Glomerular visceral epithelial cell (primary cell): ENCODE data around the gene BPIFB1.

Experiments
- DNase-seq: peaks from one replicate; pipeline ENCODE4 v3.0.0-alpha.2; 2016; ENCODE audit errors: extremely low spot score

BPIFB1 gene, protein sequence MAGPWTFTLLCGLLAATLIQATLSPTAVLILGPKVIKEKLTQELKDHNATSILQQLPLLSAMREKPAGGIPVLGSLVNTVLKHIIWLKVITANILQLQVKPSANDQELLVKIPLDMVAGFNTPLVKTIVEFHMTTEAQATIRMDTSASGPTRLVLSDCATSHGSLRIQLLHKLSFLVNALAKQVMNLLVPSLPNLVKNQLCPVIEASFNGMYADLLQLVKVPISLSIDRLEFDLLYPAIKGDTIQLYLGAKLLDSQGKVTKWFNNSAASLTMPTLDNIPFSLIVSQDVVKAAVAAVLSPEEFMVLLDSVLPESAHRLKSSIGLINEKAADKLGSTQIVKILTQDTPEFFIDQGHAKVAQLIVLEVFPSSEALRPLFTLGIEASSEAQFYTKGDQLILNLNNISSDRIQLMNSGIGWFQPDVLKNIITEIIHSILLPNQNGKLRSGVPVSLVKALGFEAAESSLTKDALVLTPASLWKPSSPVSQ

DNA sequence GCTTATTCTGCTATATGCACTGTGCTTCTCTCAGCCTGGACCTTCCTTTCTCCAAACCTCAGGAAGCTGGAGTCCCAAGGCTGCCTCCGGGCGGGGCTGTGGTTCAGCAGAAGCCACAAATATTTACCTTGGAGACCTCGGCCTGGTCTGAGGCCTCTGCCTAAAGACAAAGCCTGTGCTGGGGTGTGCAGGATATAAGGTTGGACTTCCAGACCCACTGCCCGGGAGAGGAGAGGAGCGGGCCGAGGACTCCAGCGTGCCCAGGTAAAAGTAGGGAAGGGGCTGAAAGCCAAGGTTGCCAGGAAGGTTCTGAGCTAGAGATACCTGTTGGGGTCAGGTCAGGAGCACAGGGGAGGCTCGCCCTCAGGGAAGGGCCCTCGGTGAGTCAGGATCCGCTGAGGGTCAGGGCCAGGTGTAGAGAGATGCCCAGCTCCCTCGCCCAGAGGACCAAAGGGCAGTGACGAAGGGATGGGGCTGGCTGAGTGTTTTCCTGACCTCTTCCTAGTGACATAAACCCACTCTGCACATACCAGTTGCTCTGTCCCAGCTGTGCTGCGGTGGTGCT is at the start of gene BPIFB1:
Gene BPIFB1, plus strand, starts transcription at position 224 of the 565 bp plus-strand sequence. CDS start 2,860 bp downstream, outside the sequence.
- peak; percentile 23 for DNase-seq

DNA sequence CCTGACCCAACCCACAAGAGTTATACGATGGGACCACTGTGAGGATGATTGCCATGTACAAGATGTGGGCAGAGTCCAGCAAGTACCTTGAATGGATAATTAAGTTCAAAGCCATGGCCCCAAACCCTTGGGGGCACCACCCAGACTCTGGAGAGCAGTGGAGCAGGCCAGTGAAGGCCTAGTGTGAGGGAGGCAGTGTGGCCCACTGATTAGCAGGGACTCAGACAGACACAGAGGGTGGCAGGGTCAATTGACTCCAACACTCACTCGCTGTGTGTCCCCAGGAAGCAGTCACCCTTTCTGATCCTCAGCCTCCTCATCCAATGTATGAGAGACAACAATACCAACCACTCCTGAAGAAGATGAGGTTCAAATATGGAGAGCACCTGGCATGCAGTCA is 49.0 kb upstream of the BPIFB1 start:
- DNase-seq = no peak

DNA sequence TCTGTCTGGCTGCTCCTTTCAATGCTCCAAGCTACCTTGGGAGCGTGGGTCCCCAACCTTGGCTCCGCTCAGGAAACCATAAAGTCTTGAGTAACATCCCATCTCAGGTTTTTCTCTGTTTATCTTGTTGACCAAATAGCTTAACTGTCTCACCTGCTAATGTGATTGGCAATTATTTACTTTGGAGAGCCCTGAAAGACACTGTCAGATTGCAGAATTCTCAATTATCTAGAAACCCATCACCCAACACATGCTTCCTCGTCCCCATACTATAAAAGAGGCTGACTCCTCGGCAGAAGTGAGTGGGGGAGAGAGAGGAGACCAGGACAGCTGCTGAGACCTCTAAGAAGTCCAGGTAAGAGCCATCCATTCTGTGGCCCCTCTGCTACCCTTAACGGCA is 47.3 kb upstream of the BPIFB1 start, which contains the start of gene BPIFA1:
Gene BPIFA1, plus strand, starts transcription at position 301 of the 400 bp plus-strand sequence. CDS start 1,716 bp downstream, outside the sequence.
- no peak for DNase-seq

DNA sequence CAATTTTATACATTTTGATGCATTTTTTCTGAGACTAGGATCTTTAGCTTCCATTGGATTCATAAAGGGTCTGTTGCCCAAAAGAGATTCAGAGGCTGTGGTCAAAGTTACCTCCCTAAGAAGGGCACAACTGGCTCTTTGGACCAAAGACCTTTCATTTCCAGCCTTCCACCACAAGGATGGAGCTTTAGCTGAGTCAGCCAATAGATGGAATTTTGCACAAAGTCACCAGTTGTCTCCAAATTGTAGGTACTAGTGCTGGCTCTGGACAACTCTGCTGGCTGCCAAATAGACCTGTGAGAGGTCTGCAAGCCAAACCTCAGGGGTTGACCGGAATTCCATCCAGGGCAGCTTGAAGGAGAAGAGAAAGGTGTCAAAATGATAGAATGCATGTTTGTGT is 46.7 kb upstream of the BPIFB1 start:
- no peak for DNase-seq

DNA sequence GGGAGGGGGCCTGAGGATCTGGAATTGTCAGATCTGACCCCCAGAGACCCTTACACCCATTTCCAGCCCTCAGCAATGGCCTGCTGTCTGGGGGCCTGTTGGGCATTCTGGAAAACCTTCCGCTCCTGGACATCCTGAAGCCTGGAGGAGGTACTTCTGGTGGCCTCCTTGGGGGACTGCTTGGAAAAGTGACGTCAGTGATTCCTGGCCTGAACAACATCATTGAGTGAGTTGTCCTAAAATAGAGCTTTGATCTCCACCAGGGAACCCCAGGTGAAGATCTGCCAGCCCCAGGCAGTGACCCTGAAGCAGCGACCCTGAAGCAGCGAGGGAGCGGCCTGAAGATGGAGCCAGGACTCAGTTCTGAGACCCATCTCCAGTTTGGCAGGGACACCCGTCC is 45.0 kb upstream of the BPIFB1 start:
- no peak for DNase-seq

DNA sequence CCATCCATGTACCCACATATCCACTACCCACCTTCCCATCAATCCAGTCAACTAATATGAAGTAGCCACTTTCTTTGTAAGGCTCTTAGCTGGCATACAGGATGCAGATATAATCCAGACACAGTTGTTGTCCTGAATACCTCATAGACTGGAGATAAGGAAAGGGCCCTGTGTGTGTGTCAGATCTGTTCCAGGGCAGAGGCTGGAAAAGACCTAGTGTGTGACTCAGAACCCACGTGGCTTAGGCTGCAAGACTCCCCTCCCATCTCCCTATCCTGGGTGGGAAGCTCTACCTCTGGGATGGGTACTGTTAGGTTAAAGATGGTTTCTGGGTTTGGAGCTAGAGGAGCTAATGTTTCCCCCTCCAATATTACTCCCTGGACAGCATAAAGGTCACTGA is 43.6 kb upstream of the BPIFB1 start:
- no peak for DNase-seq

DNA sequence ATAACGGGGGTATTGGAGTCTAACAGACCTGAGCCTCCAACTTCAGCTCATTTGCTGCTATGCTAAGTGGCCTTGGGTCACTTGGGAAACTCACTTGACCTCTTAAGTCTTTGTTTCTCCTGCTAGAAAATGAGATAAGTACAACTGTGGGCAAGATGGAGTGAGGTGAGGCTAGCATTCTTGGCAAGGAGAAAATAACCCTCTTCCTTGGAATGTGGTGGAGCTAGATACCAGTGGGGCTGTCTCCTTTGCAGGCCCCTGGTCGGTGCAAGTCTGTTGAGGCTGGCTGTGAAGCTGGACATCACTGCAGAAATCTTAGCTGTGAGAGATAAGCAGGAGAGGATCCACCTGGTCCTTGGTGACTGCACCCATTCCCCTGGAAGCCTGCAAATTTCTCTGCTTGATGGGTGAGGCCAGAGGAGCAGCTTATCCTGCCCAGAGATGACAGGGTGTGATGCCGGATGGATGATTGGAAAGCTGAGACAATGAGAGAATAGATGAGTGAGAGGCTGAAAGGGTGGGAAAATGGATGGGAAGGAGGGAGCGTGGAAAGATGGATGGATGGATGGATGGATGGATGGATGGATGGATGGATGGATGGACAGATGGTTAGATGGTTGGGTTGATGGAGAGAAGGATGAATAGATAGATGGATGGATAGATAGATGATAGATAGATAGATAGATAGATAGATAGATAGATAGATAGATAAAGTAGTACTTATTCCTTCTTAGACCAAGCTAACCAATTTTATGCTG is 42.9 kb upstream of the BPIFB1 start:
- no peak for DNase-seq

DNA sequence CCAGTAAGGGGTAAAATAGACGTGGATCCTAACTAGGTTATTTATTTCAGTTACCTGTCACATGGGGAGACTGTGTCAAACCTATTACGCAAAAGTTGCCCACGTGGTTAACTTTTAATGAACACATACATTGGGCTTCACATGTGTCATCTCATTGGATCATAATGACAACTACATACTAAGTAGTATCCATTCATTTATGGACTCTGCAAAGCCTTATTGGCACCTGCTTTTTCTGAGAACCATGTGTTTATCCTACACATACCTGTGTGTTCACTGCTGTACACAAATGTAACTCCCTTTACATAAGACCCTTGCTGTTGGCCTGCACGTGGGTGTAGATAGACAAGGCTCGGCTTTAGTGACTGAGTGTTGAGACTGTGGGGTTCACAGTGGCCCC is 42.1 kb upstream of the BPIFB1 start:
- DNase-seq = no peak

DNA sequence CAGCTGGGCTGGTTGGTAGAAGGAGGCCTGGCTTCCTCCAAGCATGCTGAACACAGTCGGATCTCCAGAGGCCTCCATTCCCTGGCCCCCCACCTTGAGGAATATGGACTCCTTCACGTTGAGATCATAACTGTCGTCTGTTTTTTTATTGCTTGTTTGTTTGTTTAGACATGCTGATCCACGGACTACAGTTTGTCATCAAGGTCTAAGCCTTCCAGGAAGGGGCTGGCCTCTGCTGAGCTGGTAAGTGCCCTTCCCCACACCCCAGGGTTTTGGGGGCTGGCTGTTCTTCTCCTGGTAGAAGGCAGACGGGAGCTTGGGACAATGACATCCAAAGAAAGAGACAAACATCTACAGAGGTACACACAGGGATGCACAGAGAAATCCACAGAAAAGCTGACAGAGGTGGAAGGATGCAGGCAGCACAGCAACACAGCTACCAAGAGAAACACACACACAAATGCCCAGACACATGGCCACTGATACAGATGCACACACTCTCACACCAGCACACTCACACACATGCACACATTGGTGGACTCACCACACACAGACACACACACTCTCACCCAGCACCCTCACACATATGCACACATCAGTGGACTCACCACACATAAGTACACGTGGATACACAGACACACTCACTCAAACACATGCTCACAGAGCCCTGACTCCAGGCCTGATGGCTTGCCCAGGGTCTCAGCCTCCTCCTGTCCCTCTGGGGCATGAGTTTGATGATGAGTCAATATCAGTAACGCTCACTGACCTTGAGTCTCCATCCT is 40.5 kb upstream of the BPIFB1 start:
- no peak for DNase-seq

DNA sequence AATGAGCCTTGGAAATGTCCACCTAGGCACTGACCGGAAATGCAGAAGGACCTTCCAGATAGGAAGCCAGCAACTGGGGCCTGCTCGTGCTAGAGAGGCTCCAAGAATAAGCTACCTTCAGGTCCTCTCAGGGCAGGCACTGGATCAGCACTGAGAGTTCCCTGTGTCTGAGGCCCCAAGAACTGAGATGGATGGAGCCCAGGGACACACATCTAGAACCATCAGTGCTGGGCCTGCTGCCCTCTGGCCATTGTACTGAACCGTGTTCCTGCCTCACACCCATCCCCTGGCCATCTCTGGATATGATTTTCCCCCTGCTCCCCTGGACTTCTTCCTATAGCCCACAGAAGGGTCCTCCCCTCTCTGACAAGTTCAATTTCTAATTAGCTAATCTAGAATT is 36.9 kb upstream of the BPIFB1 start:
- DNase-seq = no peak

DNA sequence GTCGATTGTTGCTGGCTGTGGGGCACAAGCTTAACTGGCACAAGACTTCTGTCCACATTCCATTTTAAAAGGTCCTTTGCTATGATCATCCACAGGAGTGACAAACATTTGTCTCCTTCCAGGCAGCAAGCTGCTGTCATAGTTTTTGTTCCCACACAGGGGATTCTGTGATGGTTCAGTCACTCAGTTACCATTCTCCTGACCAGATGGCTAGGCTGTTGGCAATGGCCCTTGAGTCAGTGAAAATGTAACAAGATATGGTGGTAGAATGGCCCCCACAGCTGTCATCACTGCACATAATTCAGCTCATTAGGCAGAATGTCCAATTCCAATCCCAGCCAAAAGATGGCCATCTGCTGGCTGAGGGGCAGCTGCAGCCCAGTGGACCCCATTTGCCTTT is 33.6 kb upstream of the BPIFB1 start:
- no peak for DNase-seq

DNA sequence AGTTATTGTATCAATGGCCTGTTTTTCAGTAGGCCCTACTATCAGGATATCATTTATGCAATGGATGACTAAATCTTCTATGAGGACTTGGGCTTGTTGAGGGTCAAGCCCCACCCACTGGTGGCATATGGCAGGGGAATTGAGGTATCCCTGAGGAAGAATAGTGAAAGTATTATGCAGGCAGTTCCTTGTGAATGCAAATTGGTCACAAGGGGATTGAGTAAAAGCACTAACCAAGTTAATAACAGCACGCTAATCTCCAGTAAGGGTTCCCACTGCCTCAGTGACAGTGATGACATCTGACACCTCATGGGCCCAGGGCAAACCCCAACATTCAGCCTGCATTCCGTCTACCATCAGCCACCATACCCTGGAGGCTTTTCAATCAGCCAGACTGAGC is 32.3 kb upstream of the BPIFB1 start:
- no peak for DNase-seq

DNA sequence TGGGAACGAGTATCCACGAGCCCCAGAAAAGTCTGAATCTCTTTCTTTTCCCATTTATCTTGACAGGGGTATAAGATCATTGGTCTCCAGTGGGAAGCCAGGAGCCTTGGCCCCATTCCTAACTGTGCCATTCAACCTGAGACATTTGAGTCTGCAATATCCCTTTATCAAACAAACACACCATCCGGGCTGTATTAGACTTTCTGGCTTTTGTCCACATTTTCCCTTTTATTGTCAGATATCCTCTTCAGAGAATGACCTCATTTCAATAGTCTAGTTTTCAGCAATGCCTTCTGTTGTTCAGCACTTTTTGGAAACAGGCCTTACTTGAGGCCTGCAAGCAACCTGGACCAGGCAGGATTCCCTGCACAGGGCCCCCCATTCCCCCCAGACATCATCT is 31.5 kb upstream of the BPIFB1 start:
- no peak for DNase-seq

DNA sequence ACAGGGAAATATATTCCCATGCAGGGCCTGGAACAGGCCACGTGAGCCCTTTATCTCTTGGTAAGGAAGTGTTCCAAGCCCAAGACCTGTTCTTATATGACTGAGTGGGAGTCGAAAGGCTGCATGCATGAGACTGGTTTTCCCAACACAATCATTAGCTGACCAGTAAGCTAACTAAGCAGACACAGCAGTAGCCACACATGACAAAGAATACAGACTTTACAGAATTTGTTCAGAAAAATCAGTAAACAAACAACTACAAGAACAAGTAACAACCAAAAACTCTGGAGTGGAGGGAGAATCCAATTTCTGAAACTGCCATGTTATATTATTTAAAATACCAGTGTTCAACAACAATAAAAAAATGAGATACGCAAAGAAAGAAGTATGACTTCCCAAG is 30.6 kb upstream of the BPIFB1 start:
- no peak for DNase-seq

DNA sequence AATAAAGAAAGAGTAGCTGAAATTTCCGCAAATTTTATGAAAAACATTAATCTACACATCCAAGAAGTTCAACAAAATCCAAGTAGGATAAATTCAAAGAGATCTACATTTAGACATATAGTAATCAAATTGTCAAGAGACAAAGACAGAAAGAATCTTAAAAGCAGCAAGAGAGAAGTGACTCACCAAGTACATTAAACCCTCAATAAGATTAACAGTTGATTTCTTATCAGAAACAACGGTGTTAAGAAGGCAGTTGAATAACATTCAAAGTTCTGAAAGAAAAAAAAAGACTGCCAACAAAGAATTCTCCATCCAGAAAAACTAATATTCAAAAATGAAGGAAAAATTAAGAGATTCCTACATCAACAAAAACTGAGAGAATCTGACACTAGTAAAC is 28.0 kb upstream of the BPIFB1 start:
- no peak for DNase-seq

DNA sequence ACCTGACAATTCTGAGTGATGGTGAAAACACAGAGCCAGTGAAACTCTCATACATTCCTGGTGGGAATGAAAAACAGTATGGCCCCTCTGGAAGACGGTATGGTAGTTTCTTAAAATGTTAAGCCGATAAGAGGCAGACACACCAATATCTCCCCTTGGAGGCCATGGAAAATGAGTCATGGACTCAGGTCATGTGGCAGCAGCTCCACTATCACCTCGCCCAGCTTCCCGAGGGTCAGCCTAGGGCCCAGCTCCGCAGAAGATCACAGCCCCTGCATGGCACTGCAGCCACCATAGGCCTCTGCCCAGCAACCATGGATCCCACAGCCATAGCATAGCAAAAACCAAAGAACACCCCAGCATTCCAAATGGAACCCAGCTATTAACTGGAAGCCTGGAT is 25.8 kb upstream of the BPIFB1 start:
- no peak for DNase-seq

DNA sequence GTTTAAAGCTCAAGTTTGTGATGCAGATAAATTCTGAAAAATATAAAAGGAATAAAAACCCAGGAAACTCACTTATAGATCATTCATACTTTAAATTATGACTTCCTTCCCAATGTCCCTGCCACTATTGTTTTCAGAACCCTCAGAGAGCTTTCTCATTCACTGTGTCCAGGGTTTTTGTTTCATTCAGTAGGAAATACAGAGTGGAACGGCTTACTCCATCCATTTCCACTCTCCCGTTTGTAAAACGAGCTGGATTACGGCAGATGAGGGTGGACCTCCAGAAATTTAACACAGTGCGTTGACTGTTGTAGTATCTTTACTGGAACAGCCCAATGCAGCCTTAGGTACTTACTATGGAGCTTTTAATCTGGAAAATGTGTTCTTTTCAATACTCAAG is 23.6 kb upstream of the BPIFB1 start:
- DNase-seq = no peak

DNA sequence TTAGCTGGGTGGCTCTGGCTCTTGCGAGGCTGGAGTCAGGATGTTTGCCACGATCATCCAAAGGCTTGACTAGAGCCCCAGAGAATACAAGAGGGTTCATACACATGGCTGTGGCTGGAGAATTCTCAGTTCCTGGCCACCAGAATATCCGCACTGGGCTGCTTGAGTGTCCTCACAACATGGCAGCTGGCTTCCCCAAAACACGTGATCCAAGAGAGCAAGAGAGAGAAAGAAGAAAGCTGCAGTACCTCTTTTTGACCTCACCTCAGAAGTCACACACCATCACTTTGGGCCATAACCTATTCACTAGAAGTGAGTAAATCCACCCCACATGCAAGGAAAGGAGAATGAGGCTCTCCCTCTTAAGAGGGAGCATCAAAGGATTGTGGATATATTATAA is 21.5 kb upstream of the BPIFB1 start:
- no peak for DNase-seq

DNA sequence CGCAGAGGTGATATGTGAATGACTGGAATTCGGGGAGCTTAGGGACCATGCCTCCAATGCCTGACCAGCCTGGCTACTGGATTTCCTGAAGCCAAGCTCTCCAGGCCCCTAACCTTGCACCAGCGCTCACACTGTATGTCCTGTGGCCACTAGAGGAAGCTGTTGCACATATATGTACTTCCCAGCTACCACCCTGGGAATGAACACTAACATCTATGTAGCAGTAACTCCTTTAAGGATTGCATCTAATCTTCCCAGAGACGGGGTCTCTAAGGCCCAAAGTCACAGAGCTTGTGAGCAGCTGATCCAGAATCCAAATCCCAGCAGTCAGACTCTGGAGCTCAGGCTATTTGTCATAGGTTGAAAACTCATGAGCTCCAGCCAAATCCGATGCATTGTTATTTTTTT is 20.4 kb upstream of the BPIFB1 start:
- DNase-seq = peak; percentile 55

DNA sequence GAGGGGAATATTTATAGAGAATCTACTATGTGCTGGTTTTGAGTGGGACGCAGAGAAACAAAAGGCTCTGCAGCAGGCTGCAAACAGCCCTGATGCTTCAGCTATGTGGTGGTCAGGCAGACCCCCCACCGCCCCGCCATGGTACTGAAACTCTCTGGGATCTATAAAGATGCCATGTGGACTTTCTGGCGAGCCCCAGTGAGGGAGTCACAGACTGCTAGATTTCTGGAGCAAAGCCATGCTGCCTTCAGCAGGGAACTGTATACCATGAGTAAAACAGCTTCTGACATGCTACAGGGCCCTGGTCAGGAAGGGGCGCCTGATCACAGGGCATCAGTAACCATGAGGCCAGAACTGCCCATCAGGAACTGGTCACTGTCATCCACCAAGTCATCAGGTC is 19.2 kb upstream of the BPIFB1 start:
- no peak for DNase-seq

DNA sequence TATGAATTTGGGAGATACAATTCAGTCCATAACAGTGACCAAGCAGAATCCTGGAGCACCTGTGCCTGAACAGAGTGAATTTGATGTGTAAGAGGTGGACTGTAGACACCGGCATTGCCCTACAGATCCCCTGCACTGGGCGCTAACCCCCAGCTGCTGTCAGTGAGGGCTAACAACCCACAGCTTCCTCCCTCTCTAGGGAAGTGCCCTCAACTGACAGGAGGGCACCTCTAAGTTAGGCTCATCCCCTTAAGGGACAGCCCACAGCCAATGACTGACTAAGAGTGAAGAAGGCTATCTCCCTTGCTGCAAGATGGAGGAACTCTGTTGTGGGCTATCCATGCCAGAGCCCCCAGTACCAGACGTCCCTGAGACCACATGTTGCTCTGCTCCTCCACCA is 15.3 kb upstream of the BPIFB1 start:
- no peak for DNase-seq
